GM21717 (cell line): Measurements from ENCODE around the gene CD302.
"Not testable (repeated sequence)": the region's sequence is repeated elsewhere in the genome, so short reads cannot be mapped to it uniquely, and the experiment has no call there.

ENCODE experiments used
- ATAC-seq: cut with Tn5 transposase; IDR thresholded peaks from one replicate; pipeline ENCODE4 v1.9.1; 2021; ENCODE audit warnings: mild to moderate bottlenecking, moderate library complexity; ENCODE audit not compliant: unreplicated experiment

CD302 gene

DNA sequence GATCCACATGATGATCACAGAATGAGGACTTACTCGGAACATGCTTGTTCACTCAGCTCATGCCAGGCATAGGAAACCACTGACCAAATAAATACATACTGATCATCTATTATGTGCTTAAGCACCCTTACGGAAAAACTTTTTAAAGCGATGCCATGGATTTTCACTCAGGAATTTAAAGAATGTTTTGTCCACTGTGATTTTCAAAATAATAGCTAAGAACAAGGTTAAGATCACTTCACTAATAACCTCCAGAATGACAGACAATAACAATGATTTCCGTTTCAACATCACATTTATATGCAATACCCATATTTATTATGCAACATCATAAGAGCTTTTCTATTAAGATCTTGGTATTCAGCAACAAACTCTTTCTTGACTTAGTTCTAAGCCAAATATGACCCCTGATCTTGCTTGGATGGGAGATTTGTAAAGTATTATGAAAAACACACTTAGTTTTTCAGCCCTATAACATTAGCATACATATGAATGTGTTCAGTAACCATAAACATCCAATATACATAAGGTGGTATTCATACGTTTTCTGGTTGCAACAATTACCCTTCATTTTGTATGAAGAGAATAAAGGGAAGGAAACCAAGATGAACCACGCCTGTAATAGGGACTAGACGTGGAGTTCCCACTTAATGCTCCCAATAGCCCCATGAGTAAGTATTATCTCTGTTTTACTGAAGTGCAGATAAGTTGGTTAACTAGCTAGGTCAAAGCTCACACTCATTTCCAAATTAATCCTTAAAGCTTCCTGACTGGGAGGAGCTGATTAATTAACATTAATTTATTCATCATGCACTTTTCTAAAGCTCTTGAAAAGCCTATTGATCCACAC is 1.9 kb downstream of the CD302 start:
- ATAC-seq: no peak

DNA sequence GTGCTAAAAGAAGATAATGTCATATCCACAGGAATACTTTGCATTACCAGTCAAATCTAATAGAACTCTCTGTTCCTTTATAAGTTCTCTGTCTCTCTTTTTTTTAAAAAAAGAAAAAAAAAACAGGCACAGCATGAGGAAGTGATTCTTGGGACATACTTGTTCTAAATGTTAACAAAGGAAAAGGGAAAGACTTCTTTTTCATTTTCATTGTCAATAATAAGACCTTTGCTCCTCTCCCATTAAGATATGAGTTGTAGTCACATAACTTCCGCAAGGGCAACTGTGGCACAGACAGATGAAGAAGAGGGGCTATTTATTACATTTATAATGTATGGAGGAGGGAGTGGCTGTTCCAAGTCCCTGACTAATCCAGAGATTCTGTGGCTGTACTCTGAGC is 4.7 kb downstream of the CD302 start:
- ATAC-seq: no peak

DNA sequence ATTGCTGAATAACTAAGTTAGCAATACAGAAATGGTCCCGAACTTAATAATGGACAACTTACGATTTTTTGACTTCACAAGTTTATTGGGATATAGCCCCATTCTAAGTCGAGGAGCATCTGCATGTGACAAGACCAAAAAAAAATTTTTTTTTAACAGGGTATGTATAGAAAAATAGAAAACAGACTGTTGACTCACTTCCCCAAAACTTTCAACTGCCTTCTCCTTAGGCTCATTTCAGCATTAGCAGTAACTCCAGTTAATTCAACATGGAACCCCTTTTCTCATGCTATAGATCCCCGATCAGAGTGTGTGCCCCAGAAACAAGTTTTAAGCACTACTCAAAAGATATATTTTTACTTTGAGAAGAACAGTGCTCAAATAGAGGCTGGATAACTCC is 5.4 kb downstream of the CD302 start:
- no peak for ATAC-seq

DNA sequence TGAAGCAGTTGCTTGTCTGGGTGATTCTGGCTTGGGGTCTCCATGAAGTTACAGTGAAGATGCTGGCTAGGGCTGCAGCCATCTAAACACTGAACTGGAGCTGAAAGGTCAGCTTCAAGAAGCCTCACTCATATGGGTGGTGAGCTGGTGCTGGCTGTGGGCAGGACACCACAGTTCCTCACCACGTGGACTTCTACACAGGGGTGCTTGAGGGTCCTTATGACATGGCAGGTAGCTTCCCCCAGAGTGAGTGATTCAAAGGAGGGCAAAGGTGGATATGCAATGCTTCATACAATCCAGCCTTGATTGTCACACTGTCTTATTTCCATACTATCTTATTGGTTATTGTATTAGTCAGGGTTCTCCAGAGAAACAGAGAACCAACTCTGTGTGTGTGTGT is 6.0 kb downstream of the CD302 start:
- no peak for ATAC-seq

DNA sequence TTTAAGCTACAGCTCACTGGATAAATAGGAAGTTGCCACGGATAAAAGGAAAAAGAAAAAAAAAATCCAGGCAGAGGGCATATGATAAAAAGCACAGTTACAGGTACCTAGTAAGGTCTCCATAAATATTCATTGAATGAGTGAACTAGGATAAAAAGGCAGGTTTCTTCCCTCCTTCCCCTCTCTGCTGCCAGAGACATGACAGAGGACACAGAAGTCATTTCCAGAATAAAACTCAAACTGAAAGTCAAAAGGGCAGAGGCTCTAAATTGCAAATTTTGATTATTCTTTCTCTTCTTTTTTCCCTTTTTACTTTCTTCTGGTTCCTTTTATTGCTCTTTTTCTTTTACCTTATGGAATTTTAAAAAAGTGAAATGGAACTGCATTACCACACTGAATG is 7.7 kb downstream of the CD302 start:
- ATAC-seq: no peak

DNA sequence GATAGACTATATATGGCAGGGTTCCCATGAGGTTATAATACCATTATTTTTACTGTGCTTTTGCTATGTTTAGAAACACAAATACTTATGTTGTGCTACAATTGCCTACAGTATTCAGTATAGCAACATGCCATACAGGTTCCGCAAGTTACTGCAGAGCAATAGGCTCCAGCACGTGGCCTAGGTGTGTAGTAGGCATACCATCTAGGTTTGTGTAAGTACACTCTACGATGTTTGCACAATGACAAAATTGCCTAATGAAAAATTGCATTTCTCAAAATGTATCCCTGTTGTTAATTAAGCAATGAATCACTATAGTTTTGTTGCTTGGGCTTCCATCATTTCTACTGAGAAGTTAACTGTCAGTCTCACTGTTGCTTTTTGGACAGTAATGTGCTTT is 9.8 kb downstream of the CD302 start:
- no peak for ATAC-seq

DNA sequence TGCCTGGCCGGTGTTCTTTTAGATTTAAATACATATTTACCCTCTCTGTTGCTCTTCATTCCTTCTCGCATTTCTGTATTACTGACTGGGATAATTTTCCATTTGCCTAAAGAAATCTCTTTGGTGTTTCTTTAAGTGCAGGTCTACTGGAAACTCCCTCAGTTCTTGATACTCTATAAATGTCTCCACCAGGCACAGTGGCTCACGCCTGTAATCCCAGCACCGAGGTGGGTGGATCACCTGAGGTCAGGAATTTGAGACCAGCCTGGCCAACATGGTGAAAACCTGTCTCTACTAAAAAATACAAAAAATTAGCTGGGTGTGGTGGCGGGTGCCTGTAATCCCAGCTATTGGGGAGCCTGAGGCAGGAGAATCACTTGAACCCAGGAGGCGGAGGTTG is 10.4 kb downstream of the CD302 start:
- ATAC-seq: not testable (repeated sequence)

DNA sequence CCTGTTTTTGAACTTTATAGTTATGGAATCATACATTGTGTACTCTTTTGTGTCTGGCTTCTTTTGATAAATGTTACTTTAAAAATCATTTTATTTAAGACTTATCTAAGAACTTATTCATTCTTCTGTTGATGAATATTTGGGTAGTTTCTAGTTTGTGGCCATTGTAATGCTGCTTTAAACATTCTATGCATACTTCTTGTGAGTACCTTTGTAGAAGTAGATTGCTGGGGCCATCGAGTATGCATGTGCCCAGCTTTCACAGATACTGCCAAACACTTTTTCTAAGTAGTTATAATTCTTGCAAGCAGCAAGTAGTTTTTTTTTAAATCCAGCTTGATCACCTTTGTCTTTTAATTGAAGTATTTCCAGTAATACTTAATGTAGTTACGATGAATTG is 11.1 kb downstream of the CD302 start:
- no peak for ATAC-seq

DNA sequence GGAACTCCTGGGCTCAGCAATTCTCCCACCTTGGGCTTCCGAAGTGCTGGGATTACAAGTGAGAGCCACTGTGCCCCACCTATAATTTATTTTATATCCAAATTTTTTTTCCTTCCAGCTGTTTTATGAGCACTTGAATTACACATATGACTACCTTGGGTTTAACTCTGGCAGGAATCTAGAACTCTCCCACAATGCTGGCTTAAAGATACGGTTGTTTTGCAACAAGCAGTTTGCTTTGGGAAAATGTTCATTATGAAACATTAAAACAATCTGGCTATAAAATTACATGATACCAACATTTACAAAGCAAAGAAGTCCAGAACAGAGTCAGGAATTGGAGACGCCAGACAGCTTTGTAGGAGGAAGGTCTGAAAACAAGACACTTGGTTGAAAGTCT is 12.8 kb downstream of the CD302 start:
- no peak for ATAC-seq

DNA sequence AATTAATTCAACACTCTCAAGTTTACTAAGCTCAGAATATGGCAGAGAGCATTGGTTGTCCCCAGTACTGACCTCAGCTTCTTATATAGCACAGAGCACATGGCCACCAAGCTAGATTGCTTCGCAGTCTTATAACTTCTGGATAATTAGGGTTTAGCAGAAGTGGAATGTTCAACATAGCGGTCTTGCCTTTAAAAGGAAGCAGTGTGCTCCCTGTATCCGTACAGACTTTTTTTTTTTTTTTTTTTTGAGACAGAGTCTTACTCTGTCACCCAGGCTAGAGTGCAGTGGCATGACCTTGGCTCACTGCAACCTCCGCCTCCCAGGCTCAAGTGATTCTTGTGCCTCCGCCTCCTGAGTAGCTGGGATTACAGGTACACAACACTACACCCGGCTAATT is 13.3 kb downstream of the CD302 start:
- not testable (repeated sequence) for ATAC-seq

DNA sequence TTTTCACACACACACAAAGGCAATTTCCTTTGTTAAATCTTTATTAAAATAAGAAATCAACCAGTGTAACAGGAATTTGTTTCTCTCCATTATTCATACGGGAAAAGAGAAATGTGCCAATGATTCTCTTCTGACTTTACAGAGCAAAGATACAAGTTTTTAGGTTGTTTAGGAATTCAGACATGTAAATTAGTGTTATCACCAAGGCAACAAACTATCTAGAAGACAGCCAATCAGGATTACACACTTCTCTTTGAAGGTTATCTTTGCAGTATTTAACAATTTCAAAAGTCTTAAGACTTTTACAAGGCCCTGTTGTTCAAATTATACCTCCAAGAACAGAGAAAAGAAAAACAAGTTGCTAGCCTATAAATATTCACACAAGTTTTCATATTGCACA is 14.5 kb downstream of the CD302 start:
- no peak for ATAC-seq

DNA sequence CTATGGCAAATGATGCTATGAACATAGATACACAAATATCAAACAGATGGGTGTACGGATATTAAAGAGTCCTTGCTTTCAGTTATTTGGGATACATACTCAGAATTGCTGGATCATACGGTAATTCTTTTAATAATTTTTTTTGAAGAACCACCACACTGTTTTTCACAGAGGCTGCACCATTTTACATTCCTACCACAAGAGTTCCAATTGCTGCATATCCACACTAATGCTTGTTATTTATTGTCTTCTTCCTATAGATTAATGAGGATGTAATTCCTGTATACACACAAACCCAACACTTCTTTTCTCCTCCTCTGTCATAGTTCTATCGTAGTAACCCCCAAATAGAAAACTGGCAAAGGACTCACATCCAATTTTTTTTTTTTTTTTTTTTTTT is 21.7 kb downstream of the CD302 start:
- no peak for ATAC-seq

DNA sequence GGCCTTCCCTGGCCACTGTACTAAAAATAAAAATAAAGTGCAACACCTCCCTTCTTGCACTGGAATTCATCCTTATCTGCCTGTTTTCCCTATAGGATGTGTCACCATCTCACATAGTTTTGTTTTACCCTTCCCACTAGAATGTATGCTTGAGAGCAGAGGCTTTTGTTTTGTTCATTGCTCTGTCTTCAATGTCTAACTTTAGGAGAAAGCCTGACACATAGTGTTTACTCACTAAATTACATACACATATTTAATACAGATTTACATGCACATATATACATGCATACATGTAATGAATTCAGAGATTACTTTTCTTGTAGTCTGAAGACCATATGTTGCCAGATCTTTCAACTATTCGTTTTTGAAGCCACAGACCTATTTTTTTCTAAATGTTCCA is 23.0 kb downstream of the CD302 start:
- ATAC-seq: no peak

DNA sequence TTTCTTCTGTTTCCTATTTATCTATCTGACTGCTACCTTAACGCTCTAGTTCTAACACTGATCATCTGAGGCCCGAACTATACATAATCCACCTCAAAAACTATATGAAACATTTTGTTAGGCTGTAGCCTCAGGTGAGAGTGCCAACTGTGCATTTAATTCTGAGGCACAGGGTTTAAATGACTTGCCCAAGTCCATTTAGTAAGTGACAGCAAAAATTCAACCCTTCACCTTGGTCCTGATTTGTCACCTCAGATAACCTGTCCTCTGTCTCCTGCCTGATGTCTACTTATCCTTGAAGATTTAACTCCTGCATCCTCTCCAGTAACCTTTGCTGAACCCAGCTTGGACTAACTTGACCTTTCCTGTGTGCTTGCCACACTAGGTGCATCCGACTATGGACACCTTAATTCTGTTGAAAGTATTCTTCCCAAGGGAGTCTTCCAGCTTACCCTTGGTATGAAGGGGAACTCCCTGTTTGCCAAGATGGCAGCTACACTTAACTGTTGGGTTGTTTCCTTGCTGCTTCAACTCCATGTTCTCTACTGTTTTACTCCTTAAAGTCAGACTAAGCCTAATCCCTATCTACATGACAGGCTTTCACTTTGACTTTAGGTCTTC is 23.5 kb downstream of the CD302 start:
- ATAC-seq: no peak

DNA sequence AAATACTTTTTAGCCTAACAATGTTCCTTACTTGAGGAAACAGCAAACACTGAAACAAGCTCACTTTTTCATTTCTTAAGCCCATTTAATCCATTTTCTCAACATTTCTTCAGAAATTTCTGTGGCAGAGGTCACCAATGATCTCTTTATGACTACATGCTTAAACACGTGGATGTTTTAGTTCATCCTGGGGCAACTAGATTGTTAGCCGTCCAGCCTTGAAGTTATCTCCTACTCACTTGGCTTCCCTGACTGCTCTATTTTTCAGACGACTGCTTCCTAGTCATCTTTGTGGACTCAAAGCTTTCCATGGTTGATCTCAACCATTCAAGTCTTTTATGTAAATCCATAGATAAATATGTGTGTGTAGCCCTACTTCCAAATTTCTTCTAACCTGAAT is 24.1 kb downstream of the CD302 start:
- no peak for ATAC-seq

DNA sequence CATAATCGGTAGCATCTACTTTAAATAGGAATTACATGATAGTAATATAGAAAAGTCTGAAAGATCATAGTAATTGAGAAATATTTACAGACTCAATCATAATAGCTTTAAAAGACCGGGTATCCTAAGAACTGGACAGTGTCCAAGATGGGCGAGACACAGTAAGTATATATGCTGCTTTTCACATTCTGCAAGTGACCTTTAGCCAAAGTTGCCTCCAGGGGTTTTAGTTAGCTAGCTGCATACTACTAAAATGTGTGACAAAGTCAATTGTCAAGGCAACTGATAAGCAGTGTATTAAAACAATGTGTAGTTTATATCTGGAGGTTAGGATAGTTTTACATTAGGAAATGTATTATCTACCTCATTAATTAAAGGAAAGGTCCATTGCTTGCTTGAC is 24.6 kb downstream of the CD302 start:
- no peak for ATAC-seq

DNA sequence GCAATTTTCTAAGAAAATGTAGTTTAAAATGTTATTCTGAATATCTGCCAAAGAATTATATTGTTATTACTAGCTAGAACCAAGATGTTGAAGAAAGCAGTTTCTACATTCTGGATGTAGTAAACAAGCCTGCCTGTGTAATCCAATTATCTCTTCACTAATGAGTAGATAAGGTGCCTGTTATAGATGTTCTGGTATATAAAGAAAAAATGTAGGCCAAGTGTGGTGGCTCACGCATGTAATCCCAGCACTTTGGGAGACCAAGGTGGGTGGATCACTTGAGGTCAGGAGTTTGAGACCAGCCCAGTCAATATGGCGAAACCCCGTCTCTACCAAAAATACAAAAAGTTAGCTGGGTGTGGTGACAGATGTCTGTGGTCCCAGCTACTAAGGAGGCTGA is 28.9 kb downstream of the CD302 start:
- ATAC-seq: no peak

DNA sequence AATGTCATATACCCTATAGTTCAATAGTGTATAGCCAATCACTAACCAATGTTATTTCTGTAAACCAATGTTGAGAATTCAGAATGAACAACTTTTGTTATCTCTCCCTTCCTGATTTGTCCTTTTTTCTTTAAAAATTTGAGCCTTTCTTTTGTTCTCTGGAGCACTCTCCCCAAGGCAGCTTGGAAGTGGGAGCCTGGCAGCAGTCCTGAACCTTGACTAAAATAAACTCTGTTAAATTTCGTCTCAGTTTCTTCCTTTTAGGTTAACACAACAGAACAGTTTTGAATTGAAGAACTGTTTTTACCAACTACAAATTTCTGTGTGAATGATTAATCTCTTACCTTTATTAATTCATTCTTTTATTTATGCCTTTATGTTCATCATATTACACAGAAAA is 35.9 kb downstream of the CD302 start:
- no peak for ATAC-seq

DNA sequence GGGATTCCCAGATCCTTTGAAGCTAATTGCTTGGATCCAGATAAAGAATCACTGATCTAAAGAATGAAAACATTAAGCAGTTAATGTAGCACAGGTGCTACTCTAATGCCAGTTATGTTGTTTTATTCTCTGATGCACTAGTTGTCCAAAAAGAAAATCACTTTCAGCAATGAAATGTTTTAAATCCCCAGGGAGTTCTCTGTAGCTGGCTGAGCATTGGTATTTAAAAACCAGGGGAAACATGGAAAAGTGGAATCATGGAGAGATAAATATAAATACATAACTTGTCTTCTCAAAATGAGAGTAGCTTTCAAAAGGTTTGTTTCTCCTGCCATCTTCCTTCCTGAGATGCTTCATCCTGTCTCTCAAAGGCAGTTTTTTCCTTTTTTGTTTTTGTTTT is 37.7 kb downstream of the CD302 start:
- ATAC-seq: no peak

DNA sequence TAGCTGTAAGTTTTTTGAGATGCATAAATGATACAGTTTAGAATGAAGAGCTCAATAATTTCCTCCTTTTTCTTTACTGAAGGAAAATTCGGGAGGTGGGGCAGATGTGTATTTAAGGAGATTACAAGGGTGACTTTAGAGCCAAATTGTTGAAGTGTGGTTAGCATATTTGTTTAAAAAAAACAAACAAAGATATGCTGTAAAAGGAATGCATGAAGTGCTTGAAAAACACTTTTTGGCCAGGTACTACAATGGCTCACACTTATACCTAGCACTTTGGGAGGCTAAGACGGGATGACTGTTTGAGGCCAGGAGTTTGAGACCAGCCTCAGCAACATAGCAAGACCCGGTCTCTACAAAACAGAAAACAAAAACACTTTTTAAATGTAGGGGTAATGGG is 38.4 kb downstream of the CD302 start:
- no peak for ATAC-seq

DNA sequence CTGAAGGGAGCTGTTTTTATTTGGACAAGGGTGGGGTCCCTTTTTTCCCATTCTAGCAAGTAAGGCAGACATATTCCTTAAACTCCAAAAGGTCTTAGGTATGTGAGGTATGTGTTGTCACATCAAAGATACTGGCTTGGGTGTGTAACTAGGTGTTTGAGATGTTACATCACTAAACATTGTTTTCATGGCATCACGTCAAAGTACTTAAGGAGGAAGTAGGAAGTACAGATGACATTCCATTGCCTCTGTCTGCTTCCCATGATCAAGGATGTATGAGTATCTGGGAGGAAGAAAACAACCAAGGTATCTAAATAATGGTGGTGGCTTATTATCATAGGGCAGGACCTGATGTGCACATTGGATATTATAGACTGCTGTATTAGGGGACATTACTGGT is 39.3 kb downstream of the CD302 start:
- ATAC-seq: no peak

DNA sequence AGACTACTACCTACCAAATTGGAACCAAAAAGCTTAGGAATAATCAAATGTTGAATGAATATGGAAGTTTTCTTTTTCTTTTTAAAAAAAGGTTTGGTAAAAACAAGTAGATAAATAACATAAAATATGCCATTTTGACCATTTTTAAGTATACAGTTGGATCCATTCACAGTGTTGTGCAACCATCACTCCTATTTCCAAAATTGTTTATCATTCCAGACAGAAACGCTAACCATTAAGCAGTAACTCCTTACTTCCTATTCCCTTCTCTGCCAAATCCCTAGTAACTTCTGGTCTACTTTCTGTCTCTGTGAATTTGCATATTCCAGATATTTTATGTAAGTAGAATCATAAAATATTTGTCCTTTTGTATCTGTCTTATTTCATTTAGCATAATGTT is 39.8 kb downstream of the CD302 start:
- no peak for ATAC-seq

DNA sequence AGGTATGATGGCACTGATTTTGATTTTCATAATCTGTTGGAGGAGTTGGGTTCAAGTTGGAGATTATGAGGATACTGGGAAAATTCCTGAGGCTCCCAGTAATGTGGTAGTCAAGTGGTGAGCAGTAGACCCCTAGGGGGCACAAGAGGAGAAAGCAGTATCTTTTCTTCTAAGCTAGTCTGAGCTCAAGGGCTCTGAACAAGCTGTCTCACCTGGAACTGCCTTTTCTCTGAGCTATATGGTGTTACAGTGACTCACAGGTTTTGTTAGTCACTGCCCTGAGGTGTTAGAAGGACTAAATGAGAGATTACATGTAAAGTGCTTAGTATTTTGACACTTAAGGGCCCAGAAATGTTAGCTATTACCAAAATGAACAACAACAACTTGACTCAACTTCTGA is 42.2 kb downstream of the CD302 start:
- ATAC-seq: no peak
